Measurements from ENCODE around the gene CPT2.

Gene CPT2

DNA sequence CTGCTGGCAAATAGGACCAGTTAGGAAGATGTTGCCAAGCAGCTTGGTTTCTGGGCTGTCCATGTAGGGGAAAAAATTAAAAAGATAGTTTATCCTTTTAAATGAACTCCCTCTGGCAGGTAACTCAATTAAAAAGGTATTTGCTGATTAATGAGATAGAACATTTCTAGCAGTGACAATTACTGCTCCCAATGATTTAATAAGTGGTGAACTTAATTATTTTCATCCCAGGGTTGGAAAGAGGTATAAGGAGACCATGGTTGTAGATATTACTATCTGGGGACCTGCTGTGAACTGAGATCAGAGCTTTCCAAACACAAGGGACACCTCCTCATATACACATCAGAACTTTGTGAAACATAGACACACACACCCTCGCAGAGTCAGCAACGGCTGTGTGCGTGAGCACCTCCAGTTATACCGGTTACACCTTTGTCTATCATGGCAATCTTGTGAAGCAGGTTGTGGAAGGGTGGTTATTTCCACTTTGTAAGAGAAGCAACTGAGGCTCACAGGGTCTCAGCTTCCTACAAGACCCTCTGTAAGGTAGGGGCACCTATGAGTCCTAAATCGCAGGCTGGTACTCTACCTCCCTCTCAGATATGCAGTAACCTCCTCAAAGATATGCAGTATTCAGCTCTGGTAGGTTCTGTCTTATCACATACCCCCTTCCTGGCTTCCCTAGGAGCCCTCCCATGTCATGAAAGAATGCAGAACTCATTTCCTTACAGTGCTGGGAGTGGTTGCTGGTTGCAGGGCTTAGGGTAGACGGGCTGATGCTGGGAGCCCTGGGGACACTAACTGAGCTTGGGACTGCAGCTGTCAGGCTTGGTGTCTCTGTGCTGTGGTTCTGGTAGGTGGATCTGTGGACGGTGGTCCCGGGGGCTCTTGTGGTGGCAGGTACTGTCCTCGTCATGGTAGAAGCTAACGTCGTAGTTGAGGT is 60.2 kb downstream of the CPT2 start:
- TF ChIP-seq CTCF (IDR thresholded peaks at IDR 0.05; ENCODE audit: low read depth, low read length): no peak
- no peak for TF ChIP-seq POLR2A (IDR thresholded peaks at IDR 0.05; ENCODE audit: extremely low read depth, insufficient read length)
- TF ChIP-seq, protein P1, sequence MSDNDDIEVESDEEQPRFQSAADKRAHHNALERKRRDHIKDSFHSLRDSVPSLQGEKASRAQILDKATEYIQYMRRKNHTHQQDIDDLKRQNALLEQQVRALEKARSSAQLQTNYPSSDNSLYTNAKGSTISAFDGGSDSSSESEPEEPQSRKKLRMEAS (IDR thresholded peaks at IDR 0.05; ENCODE audit: low read depth, low read length): no peak
- no peak for TF ChIP-seq MYC (IDR thresholded peaks at IDR 0.05; ENCODE audit: low read depth, low read length)
- no peak overlapping the region for H3K4me3 ChIP-seq (ENCODE audit: low read depth, low read length)
- no peak for DNase-seq (ENCODE audit: low read depth)

- TF ChIP-seq CTCF (IDR thresholded peaks at IDR 0.05; ENCODE audit: low read depth, low read length) (no peak), POLR2A (IDR thresholded peaks at IDR 0.05; ENCODE audit: extremely low read depth, insufficient read length) (no peak), MYC (IDR thresholded peaks at IDR 0.05; ENCODE audit: low read depth, low read length) (no peak)
- TF ChIP-seq, protein P1 (IDR thresholded peaks at IDR 0.05; ENCODE audit: low read depth, low read length): no peak
- DNase-seq (ENCODE audit: low read depth): no peak
- H3K4me3 ChIP-seq (ENCODE audit: low read depth, low read length): no peak overlapping the region
Measured at GRCh38 chr1:53257454-53258081, 60.9 kb downstream of the CPT2 start.

DNA sequence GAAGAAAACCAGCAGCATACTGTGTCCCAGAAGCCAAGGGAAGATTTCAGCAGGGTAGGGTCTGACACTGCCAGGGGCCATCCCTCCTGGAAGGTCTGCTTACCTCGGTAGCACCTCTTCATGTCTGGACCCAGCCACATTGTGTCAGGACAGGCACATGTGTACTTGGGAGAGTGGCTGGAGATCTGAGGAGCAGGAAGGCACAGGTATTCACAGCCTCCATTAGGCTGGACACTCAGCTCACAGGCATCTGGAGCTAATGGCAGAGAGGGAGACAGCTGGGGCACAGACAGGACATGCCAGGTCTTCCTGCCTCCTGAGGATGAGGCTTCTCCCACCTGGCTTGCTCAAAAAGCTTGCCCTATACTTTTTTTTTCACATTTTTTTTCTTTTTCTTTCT is 61.6 kb downstream of the CPT2 start:
- no peak for DNase-seq (ENCODE audit: low read depth)
- TF ChIP-seq, protein P1 (IDR thresholded peaks at IDR 0.05; ENCODE audit: low read depth, low read length): no peak
- no peak for TF ChIP-seq CTCF (IDR thresholded peaks at IDR 0.05; ENCODE audit: low read depth, low read length)
- no peak for TF ChIP-seq MYC (IDR thresholded peaks at IDR 0.05; ENCODE audit: low read depth, low read length)
- TF ChIP-seq POLR2A (IDR thresholded peaks at IDR 0.05; ENCODE audit: extremely low read depth, insufficient read length): no peak
- no peak overlapping the region for H3K4me3 ChIP-seq (ENCODE audit: low read depth, low read length)

DNA sequence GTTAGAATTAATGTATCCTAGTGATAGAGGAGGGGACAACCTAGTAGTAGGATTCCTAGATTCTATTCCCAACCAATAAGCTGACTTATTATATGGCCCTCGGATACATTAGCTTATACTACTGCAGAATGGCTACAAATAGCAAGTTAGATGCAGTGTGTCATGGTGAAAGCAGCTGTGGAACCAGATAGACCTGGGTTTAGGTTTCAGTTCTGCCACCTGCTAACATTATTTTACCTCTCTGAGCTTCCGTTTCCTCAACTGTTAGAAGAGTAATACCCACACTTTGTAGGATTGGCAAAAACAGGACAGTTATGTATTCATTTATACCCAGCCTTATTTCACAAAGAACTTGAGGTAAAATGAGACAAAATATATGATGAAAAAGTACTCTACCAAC is 63.3 kb downstream of the CPT2 start:
- DNase-seq (ENCODE audit: low read depth): no peak
- TF ChIP-seq MYC (IDR thresholded peaks at IDR 0.05; ENCODE audit: low read depth, low read length) (no peak), CTCF (IDR thresholded peaks at IDR 0.05; ENCODE audit: low read depth, low read length) (no peak), POLR2A (IDR thresholded peaks at IDR 0.05; ENCODE audit: extremely low read depth, insufficient read length) (no peak)
- TF ChIP-seq, protein P1 (IDR thresholded peaks at IDR 0.05; ENCODE audit: low read depth, low read length): no peak
- H3K4me3 ChIP-seq (ENCODE audit: low read depth, low read length): no peak overlapping the region

- TF ChIP-seq, protein P1 (IDR thresholded peaks at IDR 0.05; ENCODE audit: low read depth, low read length): no peak
- TF ChIP-seq POLR2A (IDR thresholded peaks at IDR 0.05; ENCODE audit: extremely low read depth, insufficient read length) (no peak), MYC (IDR thresholded peaks at IDR 0.05; ENCODE audit: low read depth, low read length) (no peak), CTCF (IDR thresholded peaks at IDR 0.05; ENCODE audit: low read depth, low read length) (no peak)
- H3K4me3 ChIP-seq (ENCODE audit: low read depth, low read length): no peak overlapping the region
- no peak for DNase-seq (ENCODE audit: low read depth)
Measured at GRCh38 chr1:53260631-53261247, 64.1 kb downstream of the CPT2 start.

All from NB4 (cell line).